ENCODE measurements around the gene SPATS2L.

DNA sequence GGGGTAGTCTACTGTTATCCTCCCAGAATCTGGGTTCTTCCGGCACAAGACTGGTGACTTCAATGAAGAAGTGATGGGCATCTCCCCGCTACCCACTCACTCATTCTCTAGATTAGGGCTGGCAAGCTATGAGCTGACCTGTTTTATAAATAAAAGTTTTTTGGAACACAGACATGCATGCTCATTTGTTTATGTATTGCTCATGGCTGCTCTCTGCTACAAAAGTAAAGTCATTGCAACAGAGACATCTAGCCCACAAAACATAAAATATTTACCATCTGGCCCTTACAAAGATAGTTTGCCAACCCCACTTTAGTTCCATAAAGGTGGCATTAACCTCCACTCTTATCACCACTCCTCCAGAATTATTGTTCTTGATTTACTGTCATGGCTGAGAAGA is 39.1 kb upstream of the SPATS2L start:
- TF ChIP-seq, protein P1, sequence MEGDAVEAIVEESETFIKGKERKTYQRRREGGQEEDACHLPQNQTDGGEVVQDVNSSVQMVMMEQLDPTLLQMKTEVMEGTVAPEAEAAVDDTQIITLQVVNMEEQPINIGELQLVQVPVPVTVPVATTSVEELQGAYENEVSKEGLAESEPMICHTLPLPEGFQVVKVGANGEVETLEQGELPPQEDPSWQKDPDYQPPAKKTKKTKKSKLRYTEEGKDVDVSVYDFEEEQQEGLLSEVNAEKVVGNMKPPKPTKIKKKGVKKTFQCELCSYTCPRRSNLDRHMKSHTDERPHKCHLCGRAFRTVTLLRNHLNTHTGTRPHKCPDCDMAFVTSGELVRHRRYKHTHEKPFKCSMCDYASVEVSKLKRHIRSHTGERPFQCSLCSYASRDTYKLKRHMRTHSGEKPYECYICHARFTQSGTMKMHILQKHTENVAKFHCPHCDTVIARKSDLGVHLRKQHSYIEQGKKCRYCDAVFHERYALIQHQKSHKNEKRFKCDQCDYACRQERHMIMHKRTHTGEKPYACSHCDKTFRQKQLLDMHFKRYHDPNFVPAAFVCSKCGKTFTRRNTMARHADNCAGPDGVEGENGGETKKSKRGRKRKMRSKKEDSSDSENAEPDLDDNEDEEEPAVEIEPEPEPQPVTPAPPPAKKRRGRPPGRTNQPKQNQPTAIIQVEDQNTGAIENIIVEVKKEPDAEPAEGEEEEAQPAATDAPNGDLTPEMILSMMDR (IDR thresholded peaks at IDR 0.05; ENCODE audit: insufficient read depth, low read length, poor library complexity, severe bottlenecking) = no peak
- TF ChIP-seq EZH2phosphoT487 (conservative IDR thresholded peaks at IDR 0.05; ENCODE audit: low read length) = no peak
